ENCODE results near the gene BRCA1.

Gene BRCA1

DNA sequence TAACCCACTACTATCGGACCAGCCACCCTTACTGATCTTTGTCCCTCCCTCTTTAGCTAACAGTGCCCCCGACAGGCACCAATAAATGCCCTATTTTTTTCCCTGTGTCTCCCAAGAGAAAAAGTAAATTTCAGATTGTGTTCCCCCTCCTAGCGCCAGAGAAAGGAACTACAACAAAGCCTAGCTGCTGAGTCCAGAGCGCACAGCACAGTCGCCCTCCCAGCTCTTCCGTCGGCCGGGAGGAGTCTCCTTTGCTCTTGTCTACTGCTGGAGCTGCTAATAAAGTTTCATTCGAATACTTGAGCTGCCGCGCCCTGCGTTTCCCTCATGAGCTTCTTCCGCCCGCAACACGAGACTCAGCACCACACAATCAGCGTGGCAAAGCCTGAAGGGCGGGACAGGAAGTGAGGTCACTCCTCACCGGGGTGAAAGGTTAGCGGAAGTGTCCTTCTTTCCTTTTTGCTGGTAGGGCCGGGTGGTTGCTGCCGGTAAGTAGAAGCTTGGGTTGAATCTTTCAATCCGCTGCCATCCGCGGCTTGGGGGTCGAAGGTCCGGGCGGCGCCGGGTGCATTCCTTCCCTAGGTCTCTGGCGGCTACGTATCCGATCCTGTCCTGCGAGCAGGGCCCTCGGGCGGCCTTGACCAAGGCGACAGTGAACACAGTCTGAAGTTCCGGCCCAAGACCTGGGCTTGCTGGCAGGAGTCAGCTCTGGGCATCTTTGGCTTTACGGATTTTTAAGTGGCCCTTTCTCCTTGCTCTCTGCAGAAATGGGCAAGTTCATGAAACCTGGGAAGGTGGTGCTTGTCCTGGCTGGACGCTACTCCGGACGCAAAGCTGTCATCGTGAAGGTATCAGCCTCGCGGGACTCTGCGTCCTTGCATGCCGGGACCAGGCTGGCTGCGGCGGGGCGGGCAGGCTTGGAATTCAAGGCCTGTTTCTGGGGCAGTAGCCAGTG lies 126.9 kb downstream of the BRCA1 start, which contains the start of gene RPL27:
Gene RPL27, plus strand, starts transcription at position 436 of the 955 bp plus-strand sequence. Its CDS starts 332 bp downstream, at position 768.
- Mint-ChIP-seq H3K4me3 (peak within 1 kb of the TSS; percentile 90), H3K4me1 (ENCODE audit: low read depth) (peaks cover 20% of the 10 kb centered on the region), H3K27me3 (ENCODE audit: low read depth) (no peaks in the 10 kb centered on the region), H3K27ac (peak within 1 kb of the TSS; percentile 92), H3K36me3 (ENCODE audit: low read depth) (peaks cover 31% of the 10 kb centered on the region), H3K9me3 (no peaks in the 10 kb centered on the region)

DNA sequence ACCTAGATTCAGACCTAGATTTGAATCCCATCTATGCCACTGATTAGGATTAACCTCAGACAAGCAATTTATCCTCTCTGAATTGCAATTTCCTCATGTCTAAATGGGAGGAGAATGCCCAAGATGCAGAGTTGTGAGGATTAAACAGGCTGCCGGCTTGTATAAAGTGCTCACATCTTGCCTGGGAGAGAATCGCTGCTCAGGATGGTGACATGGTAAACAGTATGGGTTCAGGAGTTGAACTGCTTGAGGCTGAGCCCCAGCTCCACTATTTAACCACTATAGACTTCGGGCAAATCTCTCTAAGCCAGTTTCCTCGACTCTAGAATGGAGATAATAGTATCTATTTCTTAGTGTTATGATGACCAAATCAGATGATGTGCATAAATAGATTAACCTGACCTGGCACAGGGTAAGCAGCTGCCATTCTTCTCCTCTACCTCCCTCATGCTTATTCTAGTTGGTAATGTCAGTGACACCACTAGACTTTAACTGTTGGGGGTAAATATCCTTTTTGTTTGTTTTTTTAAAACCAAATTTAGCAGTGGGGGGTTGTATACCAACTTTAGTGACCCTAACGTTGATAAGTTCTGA lies 127.7 kb downstream of the BRCA1 start:
- Mint-ChIP-seq H3K4me1 (ENCODE audit: low read depth) (peaks cover 20% of the 10 kb centered on the region), H3K27me3 (ENCODE audit: low read depth) (no peaks in the 10 kb centered on the region), H3K4me3 (peak overlapping the region; percentile 90), H3K27ac (peak overlapping the region; percentile 92), H3K36me3 (ENCODE audit: low read depth) (peaks cover 27% of the 10 kb centered on the region), H3K9me3 (no peaks in the 10 kb centered on the region)
